Natural killer cell (primary cell): ENCODE results near the gene ZACN. TPM values are rescaled to one million over a fixed set of nuclear protein-coding genes. Genes with fewer than 3 reads are reported as not detected.

Experiments used
- ATAC-seq, 3 donors: fragments of 150-1000 bp in 2 of 3; fragments of 200-7000 bp in 1 of 3; cut with Tn5 transposase; 1 replicate in 1 of 3; 2 replicates in 2 of 3; pipeline ENCODE4 v1.10.0; 2021; ENCODE audit warnings: mild to moderate bottlenecking in 2 of 3, moderate library complexity in 2 of 3
- DNase-seq, 2 donors: peaks; one replicate each; pipeline versions ENCODE4 v3.0.0 to v3.0.0-alpha.2; 2013 to 2021; ENCODE audit warnings: mixed read lengths in 1 of 2
- H3K27ac ChIP-seq: one replicate; pipeline ENCODE4 v1.5.1; 2013; ENCODE audit warnings: mild to moderate bottlenecking, low read length
- H3K27me3 ChIP-seq: one replicate; pipeline ENCODE4 v1.6.1; 2013; ENCODE audit warnings: low read length; ENCODE audit not compliant: control insufficient read depth, insufficient read depth
- H3K36me3 ChIP-seq: one replicate; pipeline ENCODE4 v1.6.1; 2013; ENCODE audit warnings: low read length; ENCODE audit not compliant: control insufficient read depth, insufficient read depth
- H3K4me1 ChIP-seq: one replicate; pipeline ENCODE4 v1.6.1; 2013; ENCODE audit warnings: low read length; ENCODE audit not compliant: control insufficient read depth, insufficient read depth
- H3K4me3 ChIP-seq: one replicate; pipeline ENCODE4 v1.5.1; 2013; ENCODE audit warnings: low read length
- H3K9me3 ChIP-seq: one replicate; pipeline ENCODE4 v1.6.1; 2013; ENCODE audit warnings: low read length; ENCODE audit not compliant: control insufficient read depth, insufficient read depth
- H3K27ac Mint-ChIP-seq, 2 donors: one replicate each; pipeline ENCODE4 v1.8.0; 2022; ENCODE audit warnings: mild to moderate bottlenecking in 2 of 2, mixed read lengths in 2 of 2, moderate library complexity in 1 of 2
- H3K27me3 Mint-ChIP-seq, 2 donors: one replicate each; pipeline ENCODE4 v1.8.0; 2022; ENCODE audit warnings: low read depth in 2 of 2, mixed read lengths in 2 of 2
- H3K36me3 Mint-ChIP-seq: one replicate; pipeline ENCODE4 v1.8.0; 2022; ENCODE audit warnings: mixed read lengths
- H3K4me1 Mint-ChIP-seq, 2 donors: one replicate each; pipeline ENCODE4 v1.8.0; 2022; ENCODE audit warnings: mixed read lengths in 2 of 2
- H3K4me3 Mint-ChIP-seq: one replicate; pipeline ENCODE4 v1.8.0; 2022; ENCODE audit warnings: mild to moderate bottlenecking, moderate library complexity, mixed read lengths
- H3K9me3 Mint-ChIP-seq, 2 donors: one replicate each; pipeline ENCODE4 v1.8.0; 2022; ENCODE audit warnings: mixed read lengths in 2 of 2
- CTCF ChIP-seq: fragments of 200-600 bp; IDR thresholded peaks from one replicate; pipeline ENCODE4 v1.8.0; 2022; ENCODE audit warnings: antibody characterized with exemption
- WGBS: methylation state at CpG from one replicate; pipeline ENCODE4 v1.1.7; 2013; ENCODE audit warnings: missing lambda C conversion rate; ENCODE audit not compliant: insufficient coverage; 5-methylcytosine and 5-hydroxymethylcytosine counted together
- intact Hi-C: fragments of 100-400 bp; cut with micrococcal nuclease; formaldehyde crosslinking; loops from one replicate; pipeline ENCODE4 v1.14.2; 2022
- total RNA-seq, 4 donors: library from RNA; stranded (reverse); fragments of 120-200 nt in 1 of 4; gene quantifications; one replicate each; pipeline versions ENCODE4 v1.2.3 to v1.2.4, GENCODE V29; 2013 to 2022

The ZACN gene
- total RNA-seq, 3 donors from 2014 or later (not counting 1 experiment from before 2014, with no cell fraction given) = 0.28 to 0.80 (median 0.50) TPM

GRCh38 chr17:76033139-76033538 is 45.8 kb upstream of the ZACN start:
- Histone ChIP-seq H3K4me1 (peaks cover 16% of the 10 kb centered on the region), H3K27me3 (no peaks in the 10 kb centered on the region), H3K36me3 (peaks cover under 1% of the 10 kb centered on the region), H3K4me3 (no peak overlapping the region), H3K9me3 (no peaks in the 10 kb centered on the region), H3K27ac (no peak overlapping the region)
- H3K27me3 Mint-ChIP-seq = no peaks in the 10 kb centered on the region
- TF ChIP-seq CTCF = no peak
- intact Hi-C loops = no loop called here
- H3K27ac Mint-ChIP-seq = no peak overlapping the region
- DNase-seq (no peak), ATAC-seq (no peak)
- H3K36me3 Mint-ChIP-seq = no peaks in the 10 kb centered on the region
- H3K4me1 Mint-ChIP-seq = peaks cover 9 to 12% of the 10 kb centered on the region in 2 donors
- H3K4me3 Mint-ChIP-seq = no peak overlapping the region
- no peaks in the 10 kb centered on the region for H3K9me3 Mint-ChIP-seq
- WGBS = 95% methylated on average over 6 of the region's 6 CpGs

- no peaks in the 10 kb centered on the region for H3K27me3 Mint-ChIP-seq
- no peak for DNase-seq
- intact Hi-C loops = no loop called here
- H3K27ac ChIP-seq = no peak overlapping the region
- peaks cover 15% of the 10 kb centered on the region for H3K36me3 ChIP-seq
- H3K27ac Mint-ChIP-seq = no peak overlapping the region
- 93% methylated on average over 12 of the region's 13 CpGs for WGBS
- H3K4me1 ChIP-seq = peaks cover 6% of the 10 kb centered on the region
- H3K4me3 ChIP-seq = no peak overlapping the region
- H3K4me3 Mint-ChIP-seq = no peak overlapping the region
- peaks cover 15% of the 10 kb centered on the region for H3K36me3 Mint-ChIP-seq
- TF ChIP-seq CTCF = no peak
- H3K27me3 ChIP-seq = no peaks in the 10 kb centered on the region
- H3K4me1 Mint-ChIP-seq = peaks cover 2 to 4% of the 10 kb centered on the region in 2 donors
- H3K9me3 ChIP-seq = no peaks in the 10 kb centered on the region
- no peaks in the 10 kb centered on the region for H3K9me3 Mint-ChIP-seq
- ATAC-seq = no peak
Measured at GRCh38 chr17:76034428-76035350, 44.3 kb upstream of the ZACN start.

- Histone ChIP-seq H3K9me3 (no peaks in the 10 kb centered on the region), H3K27ac (no peak overlapping the region), H3K4me1 (no peaks in the 10 kb centered on the region), H3K27me3 (no peaks in the 10 kb centered on the region), H3K4me3 (no peak overlapping the region), H3K36me3 (peaks cover 35% of the 10 kb centered on the region)
- ATAC-seq (no peak), DNase-seq (no peak)
- no peaks in the 10 kb centered on the region for H3K27me3 Mint-ChIP-seq
- peaks cover 21% of the 10 kb centered on the region for H3K36me3 Mint-ChIP-seq
- no peaks in the 10 kb centered on the region for H3K4me1 Mint-ChIP-seq
- WGBS = 96% methylated on average over 22 of the region's 22 CpGs
- H3K9me3 Mint-ChIP-seq = no peaks in the 10 kb centered on the region
- no peak for TF ChIP-seq CTCF
- intact Hi-C loops = no loop called here
- no peak overlapping the region for H3K4me3 Mint-ChIP-seq
- H3K27ac Mint-ChIP-seq = no peak overlapping the region
Measured at GRCh38 chr17:76036497-76037261, 42.3 kb upstream of the ZACN start.
